Measurements from ENCODE around the gene IGSF23.

IGSF23 gene

DNA sequence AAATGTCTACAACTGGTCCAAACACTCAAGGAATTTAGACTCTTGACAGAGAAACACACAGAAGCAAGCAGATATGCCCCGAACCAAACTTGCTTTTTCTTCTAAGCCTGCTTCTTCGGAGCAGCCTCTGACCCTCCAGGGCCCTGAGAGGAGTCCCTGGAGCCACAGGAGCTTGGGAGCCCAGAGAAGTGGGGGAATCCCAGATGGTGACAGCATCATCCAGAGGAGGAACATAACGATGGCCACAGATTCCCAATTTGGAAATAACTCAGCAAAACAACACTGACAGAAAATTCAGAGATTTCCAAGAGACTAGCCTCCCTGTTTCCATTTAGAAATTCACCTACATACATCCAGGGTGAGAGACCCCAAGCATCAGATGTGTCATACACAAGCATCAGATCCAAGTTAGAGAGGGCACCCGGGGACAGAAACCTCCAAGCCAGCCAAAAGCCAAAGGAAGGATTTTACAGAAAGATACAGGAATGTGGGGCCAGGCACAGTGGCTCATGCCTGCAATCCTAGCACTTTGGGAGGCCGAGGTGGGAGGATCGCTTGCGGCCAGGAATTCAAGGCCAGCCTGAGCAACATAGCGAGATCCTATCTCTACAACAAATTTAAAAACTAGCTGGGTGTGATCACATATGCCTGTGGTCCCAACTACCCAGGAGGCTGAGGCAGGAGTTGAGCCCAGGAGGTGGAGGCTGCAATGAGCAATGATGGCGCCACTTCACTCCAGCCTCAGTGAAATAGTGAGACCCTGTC, 28.3 kb downstream of the IGSF23 start:
- Histone ChIP-seq H3K9ac (ENCODE audit: low read length) (no peak overlapping the region), H3K23ac (ENCODE audit: low read length) (no peak overlapping the region), H2BK12ac (ENCODE audit: low read length) (no peak overlapping the region), H3K79me1 (ENCODE audit: low read length) (peaks cover 10% of the 10 kb centered on the region), H3K14ac (ENCODE audit: low read length) (no peak overlapping the region), H2AK5ac (ENCODE audit: low read length) (no peak overlapping the region), H4K91ac (ENCODE audit: low read depth, low read length) (no peak overlapping the region), H2BK120ac (ENCODE audit: insufficient read depth, low read length, poor library complexity) (no peak overlapping the region), H3K4me3 (ENCODE audit: low read depth, low read length) (no peak overlapping the region), H3K27ac (ENCODE audit: low read depth, low read length) (no peak overlapping the region), H3K36me3 (ENCODE audit: control insufficient read depth in 1 of 2, insufficient read depth in 2 of 2, low read length in 2 of 2) (peaks cover 0 to 3% of the 10 kb centered on the region in 2 experiments), H3K79me2 (ENCODE audit: control insufficient read depth, insufficient read depth, low read length, poor library complexity) (peaks cover 6% of the 10 kb centered on the region), H3K27me3 (ENCODE audit: insufficient read depth, low read length) (no peaks in the 10 kb centered on the region), H2AFZ (ENCODE audit: insufficient read depth, low read length, poor library complexity) (no peak overlapping the region), H3K4me2 (ENCODE audit: low read length) (no peak overlapping the region), H3K18ac (ENCODE audit: low read length) (no peak overlapping the region), H3K4ac (ENCODE audit: low read depth, low read length) (no peak overlapping the region), H2BK5ac (ENCODE audit: low read depth, low read length, poor library complexity) (no peak overlapping the region), H4K8ac (ENCODE audit: low read depth, low read length) (no peak overlapping the region), H3K4me1 (ENCODE audit: control insufficient read depth in 1 of 2, insufficient read depth in 2 of 2, low read length in 2 of 2) (peaks cover 6 to 11% of the 10 kb centered on the region in 2 experiments), H3K9me3 (ENCODE audit: insufficient read depth, low read depth, low read length) (no peaks in the 10 kb centered on the region), H4K12ac (ENCODE audit: low read depth, low read length) (no peak overlapping the region)
- no CpG with 5 or more reads among the region's 9 CpGs for WGBS (ENCODE audit: extremely low coverage, insufficient coverage, insufficient read length)
- peak; percentile 88 for DNase-seq

GRCh38 chr19:44642377-44642776, 29.0 kb downstream of the IGSF23 start:
- H2BK5ac ChIP-seq (ENCODE audit: low read depth, low read length, poor library complexity) = no peak overlapping the region
- no peaks in the 10 kb centered on the region for H3K9me3 ChIP-seq (ENCODE audit: insufficient read depth, low read depth, low read length)
- no peak overlapping the region for H2AK5ac ChIP-seq (ENCODE audit: low read length)
- H3K4ac ChIP-seq (ENCODE audit: low read depth, low read length) = no peak overlapping the region
- H3K27me3 ChIP-seq (ENCODE audit: insufficient read depth, low read length) = no peaks in the 10 kb centered on the region
- H3K79me1 ChIP-seq (ENCODE audit: low read length) = peaks cover 10% of the 10 kb centered on the region
- no peak overlapping the region for H2BK12ac ChIP-seq (ENCODE audit: low read length)
- no peak overlapping the region for H4K91ac ChIP-seq (ENCODE audit: low read depth, low read length)
- H3K79me2 ChIP-seq (ENCODE audit: control insufficient read depth, insufficient read depth, low read length, poor library complexity) = peaks cover 6% of the 10 kb centered on the region
- no peak overlapping the region for H4K8ac ChIP-seq (ENCODE audit: low read depth, low read length)
- H3K23ac ChIP-seq (ENCODE audit: low read length) = no peak overlapping the region
- peak in 1 of 2 donors; percentile 17 for DNase-seq
- no CpG with 5 or more reads among the region's 1 CpG for WGBS (ENCODE audit: extremely low coverage, insufficient coverage, insufficient read length)
- no peak overlapping the region for H3K4me3 ChIP-seq (ENCODE audit: low read depth, low read length)
- H3K27ac ChIP-seq (ENCODE audit: low read depth, low read length) = no peak overlapping the region
- H3K18ac ChIP-seq (ENCODE audit: low read length) = no peak overlapping the region
- H4K12ac ChIP-seq (ENCODE audit: low read depth, low read length) = no peak overlapping the region
- H3K4me1 ChIP-seq (ENCODE audit: control insufficient read depth in 1 of 2, insufficient read depth in 2 of 2, low read length in 2 of 2) = peaks cover 6 to 10% of the 10 kb centered on the region in 2 experiments
- no peak overlapping the region for H3K9ac ChIP-seq (ENCODE audit: low read length)
- no peak overlapping the region for H3K4me2 ChIP-seq (ENCODE audit: low read length)
- no peak overlapping the region for H2AFZ ChIP-seq (ENCODE audit: insufficient read depth, low read length, poor library complexity)
- H2BK120ac ChIP-seq (ENCODE audit: insufficient read depth, low read length, poor library complexity) = no peak overlapping the region
- peaks cover 4 to 7% of the 10 kb centered on the region in 2 experiments for H3K36me3 ChIP-seq (ENCODE audit: control insufficient read depth in 1 of 2, insufficient read depth in 2 of 2, low read length in 2 of 2)
- no peak overlapping the region for H3K14ac ChIP-seq (ENCODE audit: low read length)

DNA sequence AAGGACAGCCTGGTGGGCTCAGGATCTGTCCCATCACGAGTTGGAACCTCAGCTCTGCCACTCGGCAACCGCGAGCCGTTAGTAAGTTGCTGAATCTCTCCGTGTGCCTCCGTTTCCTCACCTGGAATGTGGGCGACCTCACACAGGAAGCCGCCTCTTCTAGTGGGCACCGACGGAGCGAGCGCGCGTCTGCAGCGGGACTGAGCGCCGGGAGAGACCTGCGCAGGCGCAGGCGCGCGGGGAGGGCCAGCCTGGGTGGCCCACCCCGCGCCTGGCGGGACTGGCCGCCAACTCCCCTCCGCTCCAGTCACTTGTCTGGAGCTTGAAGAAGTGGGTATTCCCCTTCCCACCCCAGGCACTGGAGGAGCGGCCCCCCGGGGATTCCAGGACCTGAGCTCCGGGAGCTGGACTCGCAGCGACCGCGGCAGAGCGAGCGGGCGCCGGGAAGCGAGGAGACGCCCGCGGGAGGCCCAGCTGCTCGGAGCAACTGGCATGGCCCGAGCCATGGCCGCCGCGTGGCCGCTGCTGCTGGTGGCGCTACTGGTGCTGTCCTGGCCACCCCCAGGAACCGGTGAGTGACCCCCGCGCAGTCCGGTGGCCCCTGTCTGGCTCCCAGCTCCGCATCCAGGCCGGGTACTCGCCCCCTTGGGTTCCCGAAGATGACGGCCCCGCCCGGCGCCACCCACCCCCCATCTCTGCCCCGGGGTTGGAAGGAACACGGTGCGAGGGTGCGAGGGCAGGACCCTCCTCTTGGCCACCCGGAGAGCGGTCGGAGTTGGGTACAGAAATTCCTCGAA, 30.4 kb downstream of the IGSF23 start, which contains the start of gene PVR:
PVR (plus strand) TSS at position 306 of the 797 bp plus-strand sequence; CDS start at position 493, 187 bp downstream.
- Histone ChIP-seq H3K79me2 (ENCODE audit: control insufficient read depth, insufficient read depth, low read length, poor library complexity) (peaks cover 6% of the 10 kb centered on the region), H3K4me3 (ENCODE audit: low read depth, low read length) (peak within 1 kb of the TSS; percentile 87), H3K9ac (ENCODE audit: low read length) (peak within 1 kb of the TSS; percentile 71), H3K4ac (ENCODE audit: low read depth, low read length) (peak within 1 kb of the TSS; percentile 73), H3K14ac (ENCODE audit: low read length) (peak within 1 kb of the TSS; percentile 95), H2AFZ (ENCODE audit: insufficient read depth, low read length, poor library complexity) (peak within 1 kb of the TSS; percentile 96), H3K27me3 (ENCODE audit: insufficient read depth, low read length) (no peaks in the 10 kb centered on the region), H3K23ac (ENCODE audit: low read length) (no peak within 1 kb of the TSS), H3K79me1 (ENCODE audit: low read length) (peaks cover 10% of the 10 kb centered on the region), H4K91ac (ENCODE audit: low read depth, low read length) (peak within 1 kb of the TSS; percentile 91), H4K8ac (ENCODE audit: low read depth, low read length) (peak within 1 kb of the TSS; percentile 86), H3K27ac (ENCODE audit: low read depth, low read length) (peak within 1 kb of the TSS; percentile 72), H3K4me1 (ENCODE audit: control insufficient read depth in 1 of 2, insufficient read depth in 2 of 2, low read length in 2 of 2) (peaks cover 6 to 8% of the 10 kb centered on the region in 2 experiments), H2BK12ac (ENCODE audit: low read length) (peak within 1 kb of the TSS; percentile 78), H4K12ac (ENCODE audit: low read depth, low read length) (peak within 1 kb of the TSS; percentile 91), H3K9me3 (ENCODE audit: insufficient read depth, low read depth, low read length) (no peaks in the 10 kb centered on the region), H3K36me3 (ENCODE audit: control insufficient read depth in 1 of 2, insufficient read depth in 2 of 2, low read length in 2 of 2) (peaks cover 14 to 15% of the 10 kb centered on the region in 2 experiments), H3K4me2 (ENCODE audit: low read length) (peak within 1 kb of the TSS; percentile 98), H2BK5ac (ENCODE audit: low read depth, low read length, poor library complexity) (peak within 1 kb of the TSS; percentile 82), H3K18ac (ENCODE audit: low read length) (peak within 1 kb of the TSS; percentile 93), H2BK120ac (ENCODE audit: insufficient read depth, low read length, poor library complexity) (peak within 1 kb of the TSS; percentile 92), H2AK5ac (ENCODE audit: low read length) (no peak within 1 kb of the TSS)
- peak; percentile 84 to 89 for DNase-seq
- no CpG with 5 or more reads among the region's 70 CpGs for WGBS (ENCODE audit: extremely low coverage, insufficient coverage, insufficient read length)

DNA sequence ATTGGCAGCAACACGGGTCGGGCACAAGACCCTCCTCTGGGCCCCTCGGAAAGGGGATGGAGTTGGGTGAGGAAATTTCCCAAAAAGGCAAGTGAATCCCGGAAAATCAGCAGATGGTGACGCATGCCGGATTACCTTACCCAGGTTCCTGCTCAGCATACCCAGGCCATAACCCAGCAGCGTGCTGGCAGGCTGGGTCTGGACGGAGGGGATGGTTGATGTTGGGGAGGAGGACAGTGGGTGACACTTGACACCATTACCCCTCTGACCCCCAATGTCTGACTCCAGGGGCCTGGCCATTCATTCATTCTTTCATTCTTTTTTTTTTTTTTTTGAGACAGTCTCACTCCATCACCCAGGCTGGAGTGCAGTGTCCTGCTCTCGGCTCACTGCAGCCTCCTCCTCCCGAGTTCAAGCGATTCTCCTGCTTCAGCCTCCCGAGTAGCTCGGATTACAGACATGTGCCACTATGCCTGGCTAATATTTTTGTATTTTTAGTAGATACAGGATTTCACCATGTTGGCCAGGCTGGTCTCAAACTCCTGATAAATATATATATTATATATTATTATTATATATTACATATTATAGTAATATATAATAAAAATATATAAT, 31.1 kb downstream of the IGSF23 start:
- Histone ChIP-seq H3K9me3 (ENCODE audit: insufficient read depth, low read depth, low read length) (no peaks in the 10 kb centered on the region), H3K27ac (ENCODE audit: low read depth, low read length) (peak overlapping the region; percentile 72), H3K79me1 (ENCODE audit: low read length) (peaks cover 10% of the 10 kb centered on the region), H4K12ac (ENCODE audit: low read depth, low read length) (peak overlapping the region; percentile 91), H3K4me3 (ENCODE audit: low read depth, low read length) (peak overlapping the region; percentile 87), H3K9ac (ENCODE audit: low read length) (peak overlapping the region; percentile 71), H2BK5ac (ENCODE audit: low read depth, low read length, poor library complexity) (peak overlapping the region; percentile 82), H2AK5ac (ENCODE audit: low read length) (no peak overlapping the region), H4K8ac (ENCODE audit: low read depth, low read length) (peak overlapping the region; percentile 86), H2BK120ac (ENCODE audit: insufficient read depth, low read length, poor library complexity) (peak overlapping the region; percentile 92), H3K14ac (ENCODE audit: low read length) (peak overlapping the region; percentile 95), H3K23ac (ENCODE audit: low read length) (no peak overlapping the region), H3K18ac (ENCODE audit: low read length) (peak overlapping the region; percentile 93), H3K4me2 (ENCODE audit: low read length) (peak overlapping the region; percentile 98), H4K91ac (ENCODE audit: low read depth, low read length) (peak overlapping the region; percentile 91), H3K36me3 (ENCODE audit: control insufficient read depth in 1 of 2, insufficient read depth in 2 of 2, low read length in 2 of 2) (peaks cover 20 to 22% of the 10 kb centered on the region in 2 experiments), H3K4me1 (ENCODE audit: control insufficient read depth in 1 of 2, insufficient read depth in 2 of 2, low read length in 2 of 2) (peaks cover 6 to 8% of the 10 kb centered on the region in 2 experiments), H3K4ac (ENCODE audit: low read depth, low read length) (no peak overlapping the region), H2AFZ (ENCODE audit: insufficient read depth, low read length, poor library complexity) (peak overlapping the region; percentile 96), H3K79me2 (ENCODE audit: control insufficient read depth, insufficient read depth, low read length, poor library complexity) (peaks cover 6% of the 10 kb centered on the region), H2BK12ac (ENCODE audit: low read length) (peak overlapping the region; percentile 78), H3K27me3 (ENCODE audit: insufficient read depth, low read length) (no peaks in the 10 kb centered on the region)
- WGBS (ENCODE audit: extremely low coverage, insufficient coverage, insufficient read length) = no CpG with 5 or more reads among the region's 13 CpGs
- DNase-seq = peak; percentile 80 to 82
